GM18505 (cell line): ENCODE results near the gene HTR2B.
"Not testable (repeated sequence)": the region's sequence is repeated elsewhere in the genome, so short reads cannot be mapped to it uniquely, and the experiment has no call there.

ENCODE experiments used
- ATAC-seq: cut with Tn5 transposase; IDR thresholded peaks from one replicate; pipeline ENCODE4 v1.9.1; 2021; ENCODE audit not compliant: unreplicated experiment
- POLR2A ChIP-seq: IDR thresholded peaks from 4 replicates; pipeline ENCODE4 v1.6.1; 2011; ENCODE audit warnings: borderline replicate concordance; ENCODE audit not compliant: insufficient read depth, insufficient read length; ENCODE audit errors: extremely low read depth

The HTR2B gene

DNA sequence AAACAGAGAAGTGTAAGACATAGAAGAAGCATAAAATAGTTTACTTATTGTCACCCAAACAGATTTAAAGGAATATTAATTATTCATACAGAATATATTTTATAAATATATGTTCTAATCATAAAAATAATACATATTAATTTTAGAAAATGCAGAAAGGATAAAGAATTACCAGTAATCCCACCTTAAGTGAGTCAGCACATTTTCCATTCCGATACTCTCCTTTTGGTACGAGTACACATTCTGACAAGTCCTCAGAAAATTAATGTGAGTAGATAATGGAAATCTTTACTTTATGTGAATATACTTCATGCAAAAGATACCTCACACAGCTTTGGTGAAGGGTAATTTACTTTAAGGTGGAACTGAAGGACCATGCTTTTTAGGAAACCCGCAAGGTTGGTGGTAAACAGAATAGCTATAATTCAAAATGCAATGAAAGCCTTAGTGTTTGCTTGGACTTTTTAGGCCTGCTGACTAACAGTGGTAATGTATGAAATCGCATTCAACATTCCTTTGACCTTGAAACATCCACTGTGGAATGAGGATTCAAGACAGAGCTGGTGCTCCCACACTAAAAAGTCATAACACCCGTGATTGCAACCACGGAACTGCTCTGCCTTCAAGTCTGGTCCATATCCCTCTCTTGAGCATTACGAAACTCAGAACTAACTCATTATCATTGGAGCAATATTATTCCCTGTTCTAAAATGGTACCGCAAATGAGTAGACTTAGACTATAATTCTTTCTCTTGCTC, 28.1 kb upstream of the HTR2B start:
- ATAC-seq: no peak
- no peak for TF ChIP-seq POLR2A

DNA sequence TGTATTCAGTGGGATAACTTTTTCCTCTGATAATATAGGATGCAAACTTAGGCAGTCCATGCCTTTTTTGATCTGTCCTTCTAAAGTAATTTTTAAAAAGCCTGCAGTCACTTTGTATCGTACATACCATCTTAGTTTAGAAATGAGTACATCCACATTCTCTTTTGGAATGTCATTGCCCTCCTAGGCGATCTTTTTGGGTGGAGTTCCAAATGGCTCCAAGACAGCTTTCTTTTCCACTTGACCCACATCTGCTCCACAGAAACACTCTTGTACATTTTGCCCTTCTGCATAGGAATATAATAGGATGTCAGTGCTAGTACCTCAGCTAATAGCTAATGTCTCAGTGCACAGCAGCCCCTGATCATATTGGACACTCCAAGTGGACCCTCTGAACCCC, 21.8 kb upstream of the HTR2B start:
- TF ChIP-seq POLR2A: no peak

DNA sequence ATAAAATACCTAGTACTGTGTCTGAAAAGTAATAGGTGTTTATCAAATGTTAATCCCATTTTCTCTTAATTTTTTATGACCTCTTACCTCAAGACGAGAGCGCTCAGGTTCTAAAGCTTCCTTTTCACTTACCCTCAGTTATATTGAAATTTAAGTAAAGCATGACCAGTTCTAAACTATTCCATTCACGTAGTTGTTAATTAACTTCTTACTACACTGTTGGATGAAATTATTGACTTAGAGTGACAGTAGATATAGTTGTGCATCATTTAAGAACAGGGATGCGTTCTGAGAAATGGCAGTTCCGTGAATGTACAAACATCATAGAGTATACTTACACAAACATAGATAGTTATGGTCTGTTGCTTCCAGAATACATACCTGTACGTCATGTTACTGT, 20.1 kb upstream of the HTR2B start:
- no peak for TF ChIP-seq POLR2A
- ATAC-seq: no peak

More for the DNA sequence above, 21.8 kb upstream of the HTR2B start:
- ATAC-seq: no peak

DNA sequence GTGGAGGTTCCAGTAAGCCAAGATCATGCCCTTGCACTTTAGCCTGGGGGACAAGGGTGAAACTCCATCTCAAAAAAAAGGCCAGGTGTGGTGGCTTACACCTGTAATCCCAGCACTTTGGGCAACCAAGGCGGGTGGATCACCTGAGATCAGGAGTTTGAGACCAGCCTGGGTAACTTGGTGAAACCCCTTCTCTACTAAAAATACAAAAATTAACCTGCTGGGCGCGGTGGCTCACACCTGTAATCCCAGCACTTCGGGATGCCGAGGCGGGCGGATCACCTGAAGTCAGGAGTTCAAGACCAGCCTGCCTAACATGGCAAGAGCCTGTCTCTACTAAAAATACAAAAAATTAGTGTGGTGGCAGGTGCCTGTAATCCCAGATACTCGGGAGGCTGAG, 16.0 kb upstream of the HTR2B start:
- ATAC-seq: not testable (repeated sequence)

DNA sequence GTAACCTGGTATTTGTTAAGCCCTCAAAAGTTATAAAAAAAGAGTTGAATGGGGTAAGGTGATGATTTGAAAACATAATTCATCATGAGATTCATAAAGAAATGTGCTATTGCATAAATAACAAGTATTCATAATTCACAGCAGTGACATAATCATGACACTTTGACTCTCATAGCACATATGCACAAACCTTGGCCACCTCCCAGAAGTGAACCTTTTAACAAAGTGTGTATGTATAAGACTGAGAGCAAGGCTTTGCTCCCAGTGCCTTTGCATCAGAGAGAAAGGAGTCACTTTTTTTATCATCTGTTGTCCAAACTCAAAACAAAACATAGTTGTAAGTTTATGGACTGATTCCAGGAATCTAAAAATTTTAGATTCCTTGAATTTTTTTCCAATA, 15.0 kb upstream of the HTR2B start:
- ATAC-seq: no peak
- no peak for TF ChIP-seq POLR2A

DNA sequence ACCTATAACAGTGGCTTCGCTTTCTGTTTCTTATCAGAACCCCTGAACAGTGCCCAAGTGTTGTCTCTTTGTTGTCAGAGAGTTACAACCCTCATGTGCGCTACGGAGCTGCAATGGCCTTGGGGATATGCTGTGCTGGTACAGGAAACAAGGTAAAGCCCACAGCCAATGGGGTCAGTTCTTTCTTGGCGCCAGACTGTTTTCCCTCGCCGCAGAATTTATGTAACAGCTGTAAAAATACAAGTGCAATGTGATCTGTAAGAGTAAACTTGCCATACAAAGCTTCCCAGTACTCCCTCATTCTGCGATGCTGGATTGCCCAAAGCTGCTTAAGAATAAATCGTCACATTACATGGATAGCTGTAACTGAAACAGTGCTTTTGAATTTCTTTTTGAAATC, 13.9 kb upstream of the HTR2B start:
- no peak for ATAC-seq
- TF ChIP-seq POLR2A: no peak

DNA sequence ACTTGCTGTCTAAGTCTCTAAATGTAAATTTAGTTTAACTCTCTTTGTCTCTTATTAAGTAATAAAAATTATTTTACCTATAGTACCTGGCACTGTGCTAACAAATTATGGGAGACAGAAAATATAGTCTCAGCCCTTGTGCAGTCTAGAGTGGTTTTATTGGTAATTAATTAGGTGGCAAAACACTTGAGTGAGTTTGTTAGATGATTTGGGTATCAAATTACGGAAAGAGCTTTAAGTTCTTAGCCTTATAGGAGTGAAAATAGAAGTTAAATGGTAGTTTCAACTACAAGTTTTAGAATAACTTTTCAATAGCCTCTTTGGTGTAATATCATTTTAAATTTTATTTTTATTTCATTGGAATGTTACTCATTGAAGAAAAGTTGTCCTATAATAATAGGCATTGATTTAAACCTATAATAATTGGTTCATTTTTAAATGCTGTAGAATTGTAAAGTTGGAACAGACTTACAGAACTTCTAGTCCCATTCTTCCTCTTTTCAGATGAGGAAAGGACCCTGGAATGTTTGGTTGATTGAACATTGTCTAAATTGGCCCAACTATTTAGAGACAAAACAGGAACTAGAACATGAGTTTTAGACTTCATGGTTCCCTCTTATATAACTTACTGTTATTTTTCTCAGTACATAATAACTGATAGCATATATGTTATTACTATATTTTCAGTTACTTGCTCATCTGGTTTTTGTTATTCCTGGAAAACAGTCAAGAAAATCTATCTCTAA, 10.2 kb upstream of the HTR2B start:
- TF ChIP-seq POLR2A: no peak
- no peak for ATAC-seq

DNA sequence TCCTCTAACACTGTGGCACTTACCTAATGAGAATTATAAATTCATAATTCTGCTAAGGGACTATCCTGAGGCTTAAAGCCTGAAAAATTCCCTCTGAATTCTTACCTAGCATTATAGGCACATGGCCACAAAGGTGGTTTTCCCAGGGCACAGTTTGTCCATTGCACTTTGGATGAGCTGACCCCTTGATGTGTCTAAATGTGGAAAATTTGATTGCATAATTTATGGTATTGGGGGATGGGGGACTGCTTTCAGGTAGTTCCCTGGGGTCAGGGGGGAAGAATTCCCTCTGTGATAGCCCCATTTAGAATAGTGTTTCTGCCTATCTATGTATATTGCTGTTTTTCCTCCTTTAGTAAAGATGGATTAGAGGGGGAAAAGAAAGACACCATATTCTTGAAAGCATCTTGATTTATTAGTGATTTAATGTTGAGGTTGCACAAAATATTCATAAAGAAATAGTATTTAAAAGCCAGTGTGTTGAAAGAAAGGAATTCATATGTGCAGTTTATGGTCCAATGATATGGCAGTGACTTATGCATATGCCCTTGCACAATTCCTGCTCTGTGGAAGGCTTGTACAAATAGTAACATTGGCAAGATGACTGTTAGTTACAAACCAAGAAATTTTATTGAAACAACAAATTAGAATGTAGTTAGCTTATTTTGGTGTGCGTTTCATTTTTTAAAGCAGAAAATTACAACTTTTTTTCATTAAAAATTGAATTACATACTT, 8.7 kb upstream of the HTR2B start:
- TF ChIP-seq POLR2A: no peak
- ATAC-seq: no peak

DNA sequence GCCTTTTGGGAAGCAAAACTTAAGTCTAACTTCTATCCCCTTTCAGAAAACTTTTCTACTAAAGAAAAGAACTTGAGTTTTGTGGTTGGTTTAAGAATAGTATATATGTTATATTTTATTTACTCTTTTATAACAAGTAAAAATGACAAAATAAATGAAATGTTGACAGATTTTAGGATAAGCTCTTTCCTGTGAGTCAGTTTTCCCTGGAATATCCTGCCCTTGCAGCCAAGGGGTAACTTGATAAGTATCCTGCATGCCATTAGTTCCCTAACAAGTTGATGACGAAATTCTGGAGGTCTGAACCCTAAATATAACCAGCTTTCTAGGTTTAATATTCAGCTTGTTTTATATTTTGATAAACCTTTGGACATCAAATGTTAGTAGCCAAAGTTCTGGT, 7.3 kb upstream of the HTR2B start:
- ATAC-seq: no peak
- TF ChIP-seq POLR2A: no peak

DNA sequence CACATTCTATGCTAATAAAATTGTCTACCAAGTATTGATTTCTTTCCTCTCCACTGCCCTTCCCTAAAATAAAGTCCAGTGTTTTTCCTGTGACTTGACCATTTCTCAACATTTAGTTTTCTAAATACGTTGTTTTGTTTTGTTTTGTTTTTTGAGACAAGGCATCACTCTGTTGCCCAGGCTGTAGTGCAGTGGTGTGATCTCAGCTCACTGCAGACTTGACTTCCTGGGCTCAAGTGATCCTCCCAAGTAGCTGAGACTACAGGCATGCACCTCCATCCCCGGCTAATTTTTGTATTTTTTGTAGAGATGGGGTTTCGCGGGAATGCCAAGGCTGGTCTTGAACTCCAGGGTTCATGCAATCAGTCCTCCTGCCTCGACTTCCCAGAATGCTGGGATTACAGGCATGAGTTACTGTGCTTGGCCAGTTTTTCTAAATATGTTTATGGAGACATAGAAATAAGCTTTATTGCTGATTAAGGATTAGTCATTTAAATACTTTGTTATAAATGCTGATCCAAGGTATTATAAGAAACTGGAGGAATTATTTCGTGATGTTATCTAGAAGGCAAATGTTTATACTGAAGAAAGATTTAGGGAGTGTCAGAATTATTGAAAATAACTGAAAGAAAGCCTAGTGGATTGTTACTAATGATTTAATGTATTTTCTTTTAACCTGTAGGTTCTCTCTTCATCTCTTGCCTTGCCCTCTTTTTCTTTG, 5.7 kb upstream of the HTR2B start:
- TF ChIP-seq POLR2A: no peak
- no peak for ATAC-seq

DNA sequence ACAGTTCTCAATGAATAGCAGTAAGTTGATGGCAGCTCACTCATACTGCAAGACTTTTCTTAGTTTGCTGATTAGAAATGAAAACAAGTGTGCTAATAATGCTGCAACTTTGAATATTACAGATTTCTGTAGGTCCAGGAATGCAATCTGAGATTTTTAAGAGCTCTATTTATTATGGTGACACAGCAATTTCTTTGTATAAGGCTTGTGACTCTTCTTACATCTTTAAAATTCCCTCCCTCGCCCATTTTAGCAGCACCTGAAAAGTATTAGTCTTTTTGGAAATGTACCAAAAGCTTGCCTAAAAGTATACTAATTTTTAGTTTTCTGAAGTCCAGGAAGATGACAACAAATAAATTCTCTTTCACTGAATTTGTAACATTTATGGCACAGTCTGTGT, 4.4 kb upstream of the HTR2B start:
- TF ChIP-seq POLR2A: no peak
- no peak for ATAC-seq

DNA sequence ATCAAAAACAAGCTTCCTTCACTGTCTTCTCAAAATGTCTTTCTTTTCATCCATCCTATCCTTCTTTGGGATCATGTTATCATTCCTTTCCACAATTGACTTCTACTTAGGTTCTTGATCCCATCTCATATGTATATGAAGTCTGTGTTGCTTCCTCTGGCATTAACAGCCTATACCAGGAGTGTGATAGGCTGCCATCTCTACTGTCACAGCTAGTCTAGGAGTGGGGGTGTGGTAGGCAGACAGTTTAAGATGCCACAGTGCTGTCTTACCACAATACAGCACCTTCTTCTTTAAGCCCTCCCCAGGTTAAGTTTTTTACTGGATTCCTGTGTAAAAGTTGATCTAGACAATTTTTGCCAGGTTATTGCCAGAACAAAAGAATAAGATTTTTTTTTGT, 3.7 kb upstream of the HTR2B start:
- ATAC-seq: no peak
- TF ChIP-seq POLR2A: no peak

DNA sequence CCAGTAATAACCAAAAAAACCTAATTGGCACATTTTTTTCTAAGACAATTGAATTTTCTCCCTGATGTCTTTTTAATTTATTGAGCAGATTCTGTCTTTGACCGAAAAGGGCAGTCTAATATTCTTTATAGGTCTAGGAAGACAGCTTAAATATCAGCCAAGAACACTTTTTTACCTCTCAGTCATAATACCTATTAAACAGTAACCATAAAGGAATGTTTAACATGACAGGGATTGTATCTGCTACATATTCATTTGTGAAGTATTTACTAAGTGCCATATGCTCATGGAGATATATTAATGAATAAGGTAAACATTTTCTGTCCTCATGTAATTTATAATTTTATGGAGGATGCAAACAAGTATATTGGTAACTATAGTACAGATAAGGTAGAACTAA, 3.1 kb upstream of the HTR2B start:
- ATAC-seq: no peak
- TF ChIP-seq POLR2A: no peak
